Gastrocnemius medialis (tissue), 4 donors: ENCODE results near the gene APBB2. TPM values are rescaled to one million over a fixed set of nuclear protein-coding genes. Genes with fewer than 3 reads are reported as not detected.
A peak's percentile ranks its signal among the peaks of the same experiment; 100 is the strongest.

Experiments used
- ATAC-seq, 2 donors: fragments of 150-250 bp; one replicate each; pipeline ENCODE4 v1.9.1; 2016
- DNase-seq, 2 donors: peaks; one replicate each; pipeline ENCODE4 v3.0.0-alpha.2; 2019
- H3K27ac ChIP-seq, 4 donors: fragments of 200-600 bp; sonication (generic); 1 replicate in 1 of 4; 2 replicates in 3 of 4; pipeline ENCODE4 v1.5.1; 2016 to 2018; ENCODE audit warnings: mild to moderate bottlenecking in 2 of 4, moderate library complexity in 1 of 4
- H3K27me3 ChIP-seq, 3 donors: fragments of 200-600 bp; sonication (generic) in 2 of 3; 1 replicate in 1 of 3; 2 replicates in 2 of 3; pipeline versions ENCODE4 v1.5.1 to v1.6.0; 2016 to 2019; ENCODE audit warnings: mild to moderate bottlenecking in 1 of 3, moderate library complexity in 1 of 3
- H3K36me3 ChIP-seq, 2 donors: fragments of 200-600 bp; sonication (generic) in 1 of 2; one replicate each; pipeline ENCODE4 v1.5.1; 2017 to 2018
- H3K4me1 ChIP-seq, 2 donors: fragments of 200-600 bp; sonication (generic) in 1 of 2; one replicate each; pipeline ENCODE4 v1.5.1; 2016 to 2017; ENCODE audit warnings: mild to moderate bottlenecking in 2 of 2
- H3K4me3 ChIP-seq, 4 donors: fragments of 200-600 bp; sonication (generic) in 3 of 4; 1 replicate in 1 of 4; 2 replicates in 3 of 4; pipeline ENCODE4 v1.5.1; 2016 to 2019; ENCODE audit warnings: mild to moderate bottlenecking in 2 of 4
- H3K9me3 ChIP-seq, 3 donors: fragments of 200-600 bp; sonication (generic) in 2 of 3; 1 replicate in 1 of 3; 2 replicates in 2 of 3; pipeline ENCODE4 v1.5.1; 2016 to 2019
- POLR2A ChIP-seq, 2 donors: fragments of 450-650 bp; IDR thresholded peaks; one replicate each; pipeline ENCODE4 v1.6.1; 2017; ENCODE audit warnings: antibody characterized with exemption in 2 of 2, mild to moderate bottlenecking in 2 of 2, moderate library complexity in 2 of 2
- in situ Hi-C, 4 donors: fragments of 200-750 bp; cut with MboI; loops; one replicate each; pipeline versions ENCODE4 v1.15.0 to v1.8.0; 2017; ENCODE audit warnings: low sequenced_read_pairs in 4 of 4
- intact Hi-C: fragments of 100-400 bp; cut with DNase I; formaldehyde crosslinking; loops from one replicate; pipeline ENCODE4 v1.15.1; 2023; ENCODE audit warnings: low total_unique reads
- total RNA-seq, 4 donors: library from RNA; depleted of rRNA; stranded (reverse); fragments of >200 nt; gene quantifications; one replicate each; pipeline versions ENCODE4 v1.1.0 to v1.2.3, GENCODE V29; 2016
- TF ChIP-seq, protein P1 (sequence below), 5 experiments: fragments of 450-650 bp in 3 of 5; fragments of 200-600 bp in 2 of 5; sonication (generic) in 2 of 5; IDR thresholded peaks in 4 of 5; conservative IDR thresholded peaks in 1 of 5; 1 replicate in 4 of 5; 2 replicates in 1 of 5; pipeline ENCODE4 v1.5.1; 2016 to 2019; ENCODE audit warnings: antibody characterized with exemption in 5 of 5, mild to moderate bottlenecking in 3 of 5, moderate library complexity in 3 of 5

APBB2 gene
- 10 to 100 TPM; 14.3 to 20.5 (median 14.5) TPM for total RNA-seq

DNA sequence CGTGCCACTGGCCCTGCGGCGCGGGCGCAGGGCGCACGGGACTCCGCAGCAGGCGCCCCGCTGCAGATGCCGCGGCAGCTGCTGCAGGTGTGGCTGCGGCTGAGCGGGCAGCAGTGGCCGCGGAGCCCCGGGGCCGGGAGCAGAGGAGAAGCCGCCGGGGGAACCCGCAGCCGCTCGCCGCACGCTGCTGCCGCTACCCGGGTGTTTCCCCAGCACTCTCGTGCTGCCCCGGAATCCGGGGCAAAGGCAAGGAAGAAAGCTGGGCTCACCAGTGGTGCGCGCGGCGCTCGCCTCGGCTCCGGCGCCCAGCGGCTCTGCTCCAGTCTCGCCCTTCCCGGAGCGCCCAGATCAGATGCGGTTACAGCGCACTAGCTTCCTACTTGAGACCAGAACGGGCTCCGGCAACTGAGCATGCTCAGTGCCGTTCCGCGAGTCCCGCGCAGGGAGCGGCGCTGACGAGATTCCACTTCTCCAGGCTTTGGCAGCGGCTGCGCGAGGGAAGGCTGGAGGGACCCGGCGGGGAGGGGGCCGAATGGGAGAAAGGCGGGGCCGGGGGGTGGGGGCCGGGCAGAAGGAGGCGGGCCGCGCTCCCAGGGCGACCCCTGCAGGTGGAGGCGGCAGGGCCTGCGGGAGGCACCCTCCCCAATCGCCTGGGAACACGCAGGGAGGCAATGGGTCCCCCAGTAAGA, at the start of gene APBB2:
TSS of gene APBB2 (minus strand) at position 407 of the 689 bp plus-strand sequence. CDS start 181,288 bp downstream, outside the sequence.
- intact Hi-C loops (loop anchor here (1.0 to 5.0 kb wide), 6 partner anchors 39 to 373 kb away; no protein-coding TSS in a partner anchor), in situ Hi-C loops (loop anchor here in 2 of 4 donors (10.0 kb wide), 1 partner anchor 239 kb away; no protein-coding TSS in a partner anchor)
- DNase-seq (peak; percentile 80 to 91), ATAC-seq (peak; percentile 83 to 85)
- Histone ChIP-seq H3K4me1 (peaks cover 22 to 36% of the 10 kb centered on the region in 2 donors), H3K4me3 (peak within 1 kb of the TSS; percentile 59 to 85 (median 80)), H3K27me3 (no peaks in the 10 kb centered on the region), H3K9me3 (no peaks in the 10 kb centered on the region), H3K36me3 (no peaks in the 10 kb centered on the region), H3K27ac (peak within 1 kb of the TSS; percentile 72 to 89 (median 78))
- TF ChIP-seq POLR2A (IDR thresholded peaks at IDR 0.05): peak; percentile 65 to 77
- TF ChIP-seq, protein P1, sequence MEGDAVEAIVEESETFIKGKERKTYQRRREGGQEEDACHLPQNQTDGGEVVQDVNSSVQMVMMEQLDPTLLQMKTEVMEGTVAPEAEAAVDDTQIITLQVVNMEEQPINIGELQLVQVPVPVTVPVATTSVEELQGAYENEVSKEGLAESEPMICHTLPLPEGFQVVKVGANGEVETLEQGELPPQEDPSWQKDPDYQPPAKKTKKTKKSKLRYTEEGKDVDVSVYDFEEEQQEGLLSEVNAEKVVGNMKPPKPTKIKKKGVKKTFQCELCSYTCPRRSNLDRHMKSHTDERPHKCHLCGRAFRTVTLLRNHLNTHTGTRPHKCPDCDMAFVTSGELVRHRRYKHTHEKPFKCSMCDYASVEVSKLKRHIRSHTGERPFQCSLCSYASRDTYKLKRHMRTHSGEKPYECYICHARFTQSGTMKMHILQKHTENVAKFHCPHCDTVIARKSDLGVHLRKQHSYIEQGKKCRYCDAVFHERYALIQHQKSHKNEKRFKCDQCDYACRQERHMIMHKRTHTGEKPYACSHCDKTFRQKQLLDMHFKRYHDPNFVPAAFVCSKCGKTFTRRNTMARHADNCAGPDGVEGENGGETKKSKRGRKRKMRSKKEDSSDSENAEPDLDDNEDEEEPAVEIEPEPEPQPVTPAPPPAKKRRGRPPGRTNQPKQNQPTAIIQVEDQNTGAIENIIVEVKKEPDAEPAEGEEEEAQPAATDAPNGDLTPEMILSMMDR (IDR thresholded peaks at IDR 0.05 in 4 of 5, conservative IDR thresholded peaks at IDR 0.05 in 1 of 5): peak; percentile 22 to 89 (median 63)

GRCh38 chr4:41262198-41262597, 47.9 kb upstream of the APBB2 start:
- Histone ChIP-seq H3K4me3 (no peak overlapping the region), H3K27ac (no peak overlapping the region), H3K9me3 (no peaks in the 10 kb centered on the region), H3K4me1 (peaks cover 0 to 3% of the 10 kb centered on the region in 2 donors), H3K36me3 (no peaks in the 10 kb centered on the region), H3K27me3 (peaks cover 5 to 7% (median 6%) of the 10 kb centered on the region in 3 donors)
- no peak for DNase-seq
- no peak for ATAC-seq
- in situ Hi-C loops (no loop called here), intact Hi-C loops (no loop called here)
- no peak for TF ChIP-seq POLR2A (IDR thresholded peaks at IDR 0.05)
- TF ChIP-seq, protein P1 (IDR thresholded peaks at IDR 0.05 in 4 of 5, conservative IDR thresholded peaks at IDR 0.05 in 1 of 5): no peak

GRCh38 chr4:41260116-41260733, 45.9 kb upstream of the APBB2 start:
- TF ChIP-seq, protein P1 (IDR thresholded peaks at IDR 0.05 in 4 of 5, conservative IDR thresholded peaks at IDR 0.05 in 1 of 5): no peak
- TF ChIP-seq POLR2A (IDR thresholded peaks at IDR 0.05): no peak
- no peak overlapping the region for H3K4me3 ChIP-seq
- DNase-seq: no peak
- no peak for ATAC-seq
- H3K36me3 ChIP-seq: no peaks in the 10 kb centered on the region
- no peaks in the 10 kb centered on the region for H3K9me3 ChIP-seq
- H3K4me1 ChIP-seq: peaks cover 5 to 9% of the 10 kb centered on the region in 2 donors
- H3K27me3 ChIP-seq: peaks cover 20 to 25% (median 21%) of the 10 kb centered on the region in 3 donors
- intact Hi-C loops (no loop called here), in situ Hi-C loops (no loop called here)
- no peak overlapping the region for H3K27ac ChIP-seq

GRCh38 chr4:41258783-41259182, 44.4 kb upstream of the APBB2 start:
- Histone ChIP-seq H3K9me3 (no peaks in the 10 kb centered on the region), H3K4me3 (no peak overlapping the region), H3K4me1 (peaks cover 5 to 9% of the 10 kb centered on the region in 2 donors), H3K27me3 (peaks cover 20 to 29% (median 21%) of the 10 kb centered on the region in 3 donors), H3K36me3 (no peaks in the 10 kb centered on the region), H3K27ac (no peak overlapping the region)
- in situ Hi-C loops: no loop called here
- no peak for ATAC-seq
- intact Hi-C loops: no loop called here
- TF ChIP-seq, protein P1 (IDR thresholded peaks at IDR 0.05 in 4 of 5, conservative IDR thresholded peaks at IDR 0.05 in 1 of 5): no peak
- no peak for TF ChIP-seq POLR2A (IDR thresholded peaks at IDR 0.05)
- DNase-seq: no peak
